SK-N-SH treated with all-trans-retinoic acid at 6 μM for 48 hours (cell line): ENCODE data around the gene PIAS1.

Experiments
- CSDC2 ChIP-seq: fragments of 250-450 bp; sonication (Bioruptor Pico); IDR thresholded peaks from 2 replicates; pipeline ENCODE4 v1.5.0; 2020; ENCODE audit warnings: mild to moderate bottlenecking, moderate library complexity
- OSR1 ChIP-seq: fragments of 250-450 bp; sonication (Bioruptor Pico); IDR thresholded peaks from 2 replicates; pipeline ENCODE4 v1.8.0; 2022; ENCODE audit warnings: moderate library complexity, mild to moderate bottlenecking, inconsistent platforms

GRCh38 chr15:68042156-68042854 lies 11.8 kb upstream of the PIAS1 start:
- TF ChIP-seq CSDC2 (no peak), OSR1 (CRISPR knock-in tag) (no peak)
